ENCODE results near the gene PSMD1.
A peak's percentile ranks its signal among the peaks of the same experiment; 100 is the strongest.
"Not testable (repeated sequence)": the region's sequence is repeated elsewhere in the genome, so short reads cannot be mapped to it uniquely, and the experiment has no call there.

PSMD1 gene

DNA sequence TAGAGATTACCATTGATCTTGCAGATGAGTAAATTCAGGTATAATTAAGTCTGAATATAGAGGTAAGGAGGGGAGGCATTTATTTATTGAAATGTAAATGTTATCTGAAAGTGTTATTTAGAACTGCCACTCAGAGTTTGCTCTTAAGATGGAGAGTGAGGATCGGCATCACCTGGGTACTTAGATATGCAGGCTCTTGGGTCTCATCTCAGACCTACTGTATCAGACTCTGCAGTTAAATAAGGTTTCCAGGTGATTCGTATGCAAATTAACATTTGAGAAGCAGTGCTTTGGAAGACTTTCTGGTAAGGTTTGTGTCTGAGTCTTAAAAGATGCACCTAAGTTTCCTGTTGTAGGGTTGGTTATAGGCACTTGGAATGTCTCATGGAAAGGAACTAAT lies 59.0 kb downstream of the PSMD1 start:
- DNase-seq (ENCODE audit: low spot score) = no peak

DNA sequence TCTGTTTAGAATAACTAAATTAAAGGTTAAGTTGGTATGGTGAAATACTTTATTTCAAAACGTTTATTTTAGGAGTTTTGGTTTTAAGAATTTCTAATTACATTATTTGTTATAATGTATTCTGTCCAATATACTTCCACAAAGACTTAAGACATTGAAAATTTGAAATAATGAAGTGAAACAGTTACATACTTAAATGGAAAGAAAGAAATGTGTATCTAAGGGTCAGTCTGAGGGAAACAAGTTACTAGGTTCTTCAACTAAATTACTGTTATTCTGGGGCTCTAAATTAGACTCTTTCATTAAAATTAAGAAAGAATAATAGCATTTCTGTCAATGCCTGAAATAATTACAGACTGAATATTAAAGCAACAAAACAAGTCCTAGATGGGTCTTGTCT lies 60.5 kb downstream of the PSMD1 start:
- DNase-seq (ENCODE audit: low spot score) = no peak

DNA sequence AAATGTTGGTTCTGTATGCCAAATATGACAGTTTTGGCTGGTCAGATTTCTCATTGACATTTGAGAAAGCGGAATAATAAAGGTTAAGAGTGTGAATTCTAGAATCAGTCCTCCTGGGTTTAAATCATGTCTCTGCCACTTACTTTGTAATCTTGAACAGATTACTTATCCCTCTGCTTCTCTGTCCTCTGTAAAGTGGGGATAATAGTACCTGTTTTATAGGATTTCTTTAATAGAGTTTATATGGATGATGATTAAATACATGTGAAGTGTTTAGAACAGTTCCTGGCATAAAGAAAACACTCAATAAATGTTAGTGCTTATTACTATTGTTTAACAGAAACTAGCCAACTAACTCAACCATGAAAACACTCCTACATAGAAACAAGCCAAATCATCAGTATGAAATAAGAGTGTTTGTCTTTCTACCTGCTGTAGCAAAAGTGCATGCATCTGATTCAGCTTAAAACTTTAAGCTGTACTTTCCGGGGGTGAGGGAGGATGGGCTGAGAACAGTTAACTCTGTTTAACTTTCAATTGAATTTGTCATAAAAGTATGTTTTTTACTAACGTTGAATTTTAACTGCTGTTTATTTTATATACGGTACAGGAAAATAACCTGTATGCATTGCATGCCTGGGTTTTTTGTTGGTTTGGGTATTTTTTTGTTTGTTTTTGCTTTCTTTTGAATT lies 61.4 kb downstream of the PSMD1 start:
- no peak for DNase-seq (ENCODE audit: low spot score)

DNA sequence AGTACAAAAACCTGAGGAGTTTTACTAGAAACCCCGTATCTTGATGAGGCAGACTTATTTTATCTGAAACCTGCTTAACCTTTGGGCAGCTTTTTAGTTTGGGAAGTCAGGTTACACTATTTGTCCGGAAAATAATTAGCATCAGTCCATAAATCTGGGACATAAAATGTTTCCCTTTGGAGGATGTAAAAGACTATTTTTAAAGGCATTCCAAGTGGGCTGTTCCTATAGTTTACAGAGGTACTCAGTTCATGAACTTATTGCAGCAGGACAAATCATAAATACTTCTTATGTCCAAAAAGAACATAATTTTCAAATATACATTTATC lies 61.9 kb downstream of the PSMD1 start:
- DNase-seq (ENCODE audit: low spot score) = no peak

DNA sequence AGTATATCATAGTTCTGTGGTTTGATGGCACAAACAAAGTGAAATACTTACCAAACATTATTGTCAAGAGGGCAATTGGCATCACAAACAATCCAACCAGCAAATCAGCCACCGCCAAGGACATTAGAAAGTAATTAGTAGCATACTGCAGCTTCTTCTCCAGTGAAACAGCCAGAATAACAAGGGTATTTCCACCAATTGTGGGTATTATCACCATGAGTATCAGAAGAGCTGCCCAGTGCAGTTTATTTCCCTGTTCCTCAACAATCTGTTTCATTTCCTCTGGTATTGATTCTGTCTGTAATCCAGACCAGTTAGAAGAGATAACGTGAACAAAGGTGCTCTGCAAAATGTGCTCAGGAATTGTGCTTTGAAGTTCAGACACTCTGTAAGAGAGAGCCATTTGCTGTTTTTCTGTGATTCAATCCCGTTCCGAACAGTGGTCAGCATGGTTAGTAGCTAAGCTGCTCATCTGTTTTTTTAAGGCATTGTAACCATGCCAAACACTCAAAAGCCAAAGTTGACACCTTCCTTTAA lies 66.8 kb downstream of the PSMD1 start:
- DNase-seq (ENCODE audit: low spot score) = peak; percentile 61

DNA sequence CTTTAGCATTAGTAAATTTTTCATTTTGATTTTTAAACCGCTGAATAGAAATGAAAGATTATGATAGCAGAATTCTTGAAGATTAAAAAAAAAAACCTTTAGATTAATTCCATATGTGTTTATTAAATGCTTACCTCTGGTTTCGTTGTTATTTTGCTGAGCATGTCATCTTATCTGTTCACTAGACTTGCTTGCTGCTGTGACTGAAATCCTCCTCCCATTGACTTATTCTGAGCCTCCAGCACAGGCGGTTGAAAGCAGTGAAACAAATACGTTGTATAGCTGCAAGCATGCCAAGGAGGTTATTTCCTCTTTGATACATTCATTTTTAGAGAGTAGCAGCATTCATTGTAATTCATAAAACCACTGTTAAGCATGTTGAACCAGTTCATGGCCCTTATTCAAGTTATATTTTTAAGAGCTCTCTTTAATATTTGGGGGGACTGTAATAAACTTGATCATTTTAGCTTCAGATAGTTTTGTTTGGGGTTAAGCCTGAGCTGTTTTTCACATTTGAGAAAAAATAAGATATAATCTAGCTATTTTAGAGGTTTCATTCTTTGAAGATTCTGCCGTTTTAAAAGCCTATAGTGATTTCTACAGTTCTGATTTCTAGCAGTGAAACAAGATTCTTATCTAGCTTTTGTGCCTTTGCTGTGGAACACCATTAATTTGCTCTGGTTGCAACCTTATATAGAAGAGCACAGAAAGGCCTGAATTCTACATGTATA lies 68.3 kb downstream of the PSMD1 start, which contains the start of gene HTR2B:
HTR2B (minus strand) TSS at position 205 of the 731 bp plus-strand sequence. CDS start 1,278 bp downstream, outside the sequence.
- peak; percentile 25 for DNase-seq (ENCODE audit: low spot score)

DNA sequence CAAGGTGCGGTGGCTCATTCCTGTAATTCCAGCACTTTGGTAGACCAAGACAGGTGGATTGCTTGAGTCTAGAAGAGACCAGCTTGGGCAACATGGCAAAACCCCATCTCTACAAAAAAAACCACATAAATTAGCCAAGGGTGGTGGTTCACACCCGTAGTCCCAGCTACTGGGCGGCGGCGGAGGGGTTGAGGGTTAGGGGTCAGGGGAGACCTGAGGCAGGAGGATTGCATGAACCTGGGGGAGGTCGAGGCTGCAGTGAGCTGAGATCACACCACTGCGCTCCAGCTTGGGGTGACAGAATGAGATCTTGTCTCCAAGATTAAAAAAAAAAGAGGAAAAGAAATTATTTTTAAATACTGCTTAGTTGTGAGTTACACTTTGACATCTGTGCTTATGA lies 69.5 kb downstream of the PSMD1 start:
- DNase-seq (ENCODE audit: low spot score) = no peak

DNA sequence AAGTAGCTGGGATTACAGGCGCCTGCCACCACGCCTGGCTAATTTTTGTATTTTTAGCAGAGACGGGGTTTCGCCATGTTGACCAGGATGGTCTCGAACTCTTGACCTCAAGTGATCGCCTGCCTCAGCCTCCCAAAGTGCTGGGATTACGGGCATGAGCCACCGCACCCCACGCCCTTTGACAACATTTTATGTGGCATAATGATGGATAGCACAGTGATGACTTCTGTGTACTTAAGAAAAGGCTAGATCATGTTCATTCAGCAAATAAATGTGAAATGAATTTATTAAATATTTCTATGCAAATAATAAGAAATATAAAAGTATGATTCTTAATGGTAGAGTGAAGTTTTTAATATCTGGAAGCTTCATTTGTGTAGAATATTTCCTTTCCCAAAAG lies 70.8 kb downstream of the PSMD1 start:
- DNase-seq (ENCODE audit: low spot score) = no peak

DNA sequence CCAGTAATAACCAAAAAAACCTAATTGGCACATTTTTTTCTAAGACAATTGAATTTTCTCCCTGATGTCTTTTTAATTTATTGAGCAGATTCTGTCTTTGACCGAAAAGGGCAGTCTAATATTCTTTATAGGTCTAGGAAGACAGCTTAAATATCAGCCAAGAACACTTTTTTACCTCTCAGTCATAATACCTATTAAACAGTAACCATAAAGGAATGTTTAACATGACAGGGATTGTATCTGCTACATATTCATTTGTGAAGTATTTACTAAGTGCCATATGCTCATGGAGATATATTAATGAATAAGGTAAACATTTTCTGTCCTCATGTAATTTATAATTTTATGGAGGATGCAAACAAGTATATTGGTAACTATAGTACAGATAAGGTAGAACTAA lies 71.3 kb downstream of the PSMD1 start:
- no peak for DNase-seq (ENCODE audit: low spot score)

DNA sequence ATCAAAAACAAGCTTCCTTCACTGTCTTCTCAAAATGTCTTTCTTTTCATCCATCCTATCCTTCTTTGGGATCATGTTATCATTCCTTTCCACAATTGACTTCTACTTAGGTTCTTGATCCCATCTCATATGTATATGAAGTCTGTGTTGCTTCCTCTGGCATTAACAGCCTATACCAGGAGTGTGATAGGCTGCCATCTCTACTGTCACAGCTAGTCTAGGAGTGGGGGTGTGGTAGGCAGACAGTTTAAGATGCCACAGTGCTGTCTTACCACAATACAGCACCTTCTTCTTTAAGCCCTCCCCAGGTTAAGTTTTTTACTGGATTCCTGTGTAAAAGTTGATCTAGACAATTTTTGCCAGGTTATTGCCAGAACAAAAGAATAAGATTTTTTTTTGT lies 71.9 kb downstream of the PSMD1 start:
- DNase-seq (ENCODE audit: low spot score) = no peak

DNA sequence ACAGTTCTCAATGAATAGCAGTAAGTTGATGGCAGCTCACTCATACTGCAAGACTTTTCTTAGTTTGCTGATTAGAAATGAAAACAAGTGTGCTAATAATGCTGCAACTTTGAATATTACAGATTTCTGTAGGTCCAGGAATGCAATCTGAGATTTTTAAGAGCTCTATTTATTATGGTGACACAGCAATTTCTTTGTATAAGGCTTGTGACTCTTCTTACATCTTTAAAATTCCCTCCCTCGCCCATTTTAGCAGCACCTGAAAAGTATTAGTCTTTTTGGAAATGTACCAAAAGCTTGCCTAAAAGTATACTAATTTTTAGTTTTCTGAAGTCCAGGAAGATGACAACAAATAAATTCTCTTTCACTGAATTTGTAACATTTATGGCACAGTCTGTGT lies 72.5 kb downstream of the PSMD1 start:
- DNase-seq (ENCODE audit: low spot score) = no peak

DNA sequence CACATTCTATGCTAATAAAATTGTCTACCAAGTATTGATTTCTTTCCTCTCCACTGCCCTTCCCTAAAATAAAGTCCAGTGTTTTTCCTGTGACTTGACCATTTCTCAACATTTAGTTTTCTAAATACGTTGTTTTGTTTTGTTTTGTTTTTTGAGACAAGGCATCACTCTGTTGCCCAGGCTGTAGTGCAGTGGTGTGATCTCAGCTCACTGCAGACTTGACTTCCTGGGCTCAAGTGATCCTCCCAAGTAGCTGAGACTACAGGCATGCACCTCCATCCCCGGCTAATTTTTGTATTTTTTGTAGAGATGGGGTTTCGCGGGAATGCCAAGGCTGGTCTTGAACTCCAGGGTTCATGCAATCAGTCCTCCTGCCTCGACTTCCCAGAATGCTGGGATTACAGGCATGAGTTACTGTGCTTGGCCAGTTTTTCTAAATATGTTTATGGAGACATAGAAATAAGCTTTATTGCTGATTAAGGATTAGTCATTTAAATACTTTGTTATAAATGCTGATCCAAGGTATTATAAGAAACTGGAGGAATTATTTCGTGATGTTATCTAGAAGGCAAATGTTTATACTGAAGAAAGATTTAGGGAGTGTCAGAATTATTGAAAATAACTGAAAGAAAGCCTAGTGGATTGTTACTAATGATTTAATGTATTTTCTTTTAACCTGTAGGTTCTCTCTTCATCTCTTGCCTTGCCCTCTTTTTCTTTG lies 73.8 kb downstream of the PSMD1 start:
- no peak for DNase-seq (ENCODE audit: low spot score)

DNA sequence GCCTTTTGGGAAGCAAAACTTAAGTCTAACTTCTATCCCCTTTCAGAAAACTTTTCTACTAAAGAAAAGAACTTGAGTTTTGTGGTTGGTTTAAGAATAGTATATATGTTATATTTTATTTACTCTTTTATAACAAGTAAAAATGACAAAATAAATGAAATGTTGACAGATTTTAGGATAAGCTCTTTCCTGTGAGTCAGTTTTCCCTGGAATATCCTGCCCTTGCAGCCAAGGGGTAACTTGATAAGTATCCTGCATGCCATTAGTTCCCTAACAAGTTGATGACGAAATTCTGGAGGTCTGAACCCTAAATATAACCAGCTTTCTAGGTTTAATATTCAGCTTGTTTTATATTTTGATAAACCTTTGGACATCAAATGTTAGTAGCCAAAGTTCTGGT lies 75.5 kb downstream of the PSMD1 start:
- no peak for DNase-seq (ENCODE audit: low spot score)

DNA sequence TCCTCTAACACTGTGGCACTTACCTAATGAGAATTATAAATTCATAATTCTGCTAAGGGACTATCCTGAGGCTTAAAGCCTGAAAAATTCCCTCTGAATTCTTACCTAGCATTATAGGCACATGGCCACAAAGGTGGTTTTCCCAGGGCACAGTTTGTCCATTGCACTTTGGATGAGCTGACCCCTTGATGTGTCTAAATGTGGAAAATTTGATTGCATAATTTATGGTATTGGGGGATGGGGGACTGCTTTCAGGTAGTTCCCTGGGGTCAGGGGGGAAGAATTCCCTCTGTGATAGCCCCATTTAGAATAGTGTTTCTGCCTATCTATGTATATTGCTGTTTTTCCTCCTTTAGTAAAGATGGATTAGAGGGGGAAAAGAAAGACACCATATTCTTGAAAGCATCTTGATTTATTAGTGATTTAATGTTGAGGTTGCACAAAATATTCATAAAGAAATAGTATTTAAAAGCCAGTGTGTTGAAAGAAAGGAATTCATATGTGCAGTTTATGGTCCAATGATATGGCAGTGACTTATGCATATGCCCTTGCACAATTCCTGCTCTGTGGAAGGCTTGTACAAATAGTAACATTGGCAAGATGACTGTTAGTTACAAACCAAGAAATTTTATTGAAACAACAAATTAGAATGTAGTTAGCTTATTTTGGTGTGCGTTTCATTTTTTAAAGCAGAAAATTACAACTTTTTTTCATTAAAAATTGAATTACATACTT lies 76.9 kb downstream of the PSMD1 start:
- DNase-seq (ENCODE audit: low spot score) = no peak

DNA sequence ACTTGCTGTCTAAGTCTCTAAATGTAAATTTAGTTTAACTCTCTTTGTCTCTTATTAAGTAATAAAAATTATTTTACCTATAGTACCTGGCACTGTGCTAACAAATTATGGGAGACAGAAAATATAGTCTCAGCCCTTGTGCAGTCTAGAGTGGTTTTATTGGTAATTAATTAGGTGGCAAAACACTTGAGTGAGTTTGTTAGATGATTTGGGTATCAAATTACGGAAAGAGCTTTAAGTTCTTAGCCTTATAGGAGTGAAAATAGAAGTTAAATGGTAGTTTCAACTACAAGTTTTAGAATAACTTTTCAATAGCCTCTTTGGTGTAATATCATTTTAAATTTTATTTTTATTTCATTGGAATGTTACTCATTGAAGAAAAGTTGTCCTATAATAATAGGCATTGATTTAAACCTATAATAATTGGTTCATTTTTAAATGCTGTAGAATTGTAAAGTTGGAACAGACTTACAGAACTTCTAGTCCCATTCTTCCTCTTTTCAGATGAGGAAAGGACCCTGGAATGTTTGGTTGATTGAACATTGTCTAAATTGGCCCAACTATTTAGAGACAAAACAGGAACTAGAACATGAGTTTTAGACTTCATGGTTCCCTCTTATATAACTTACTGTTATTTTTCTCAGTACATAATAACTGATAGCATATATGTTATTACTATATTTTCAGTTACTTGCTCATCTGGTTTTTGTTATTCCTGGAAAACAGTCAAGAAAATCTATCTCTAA lies 78.4 kb downstream of the PSMD1 start:
- no peak for DNase-seq (ENCODE audit: low spot score)

DNA sequence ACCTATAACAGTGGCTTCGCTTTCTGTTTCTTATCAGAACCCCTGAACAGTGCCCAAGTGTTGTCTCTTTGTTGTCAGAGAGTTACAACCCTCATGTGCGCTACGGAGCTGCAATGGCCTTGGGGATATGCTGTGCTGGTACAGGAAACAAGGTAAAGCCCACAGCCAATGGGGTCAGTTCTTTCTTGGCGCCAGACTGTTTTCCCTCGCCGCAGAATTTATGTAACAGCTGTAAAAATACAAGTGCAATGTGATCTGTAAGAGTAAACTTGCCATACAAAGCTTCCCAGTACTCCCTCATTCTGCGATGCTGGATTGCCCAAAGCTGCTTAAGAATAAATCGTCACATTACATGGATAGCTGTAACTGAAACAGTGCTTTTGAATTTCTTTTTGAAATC lies 82.0 kb downstream of the PSMD1 start:
- DNase-seq (ENCODE audit: low spot score) = no peak

DNA sequence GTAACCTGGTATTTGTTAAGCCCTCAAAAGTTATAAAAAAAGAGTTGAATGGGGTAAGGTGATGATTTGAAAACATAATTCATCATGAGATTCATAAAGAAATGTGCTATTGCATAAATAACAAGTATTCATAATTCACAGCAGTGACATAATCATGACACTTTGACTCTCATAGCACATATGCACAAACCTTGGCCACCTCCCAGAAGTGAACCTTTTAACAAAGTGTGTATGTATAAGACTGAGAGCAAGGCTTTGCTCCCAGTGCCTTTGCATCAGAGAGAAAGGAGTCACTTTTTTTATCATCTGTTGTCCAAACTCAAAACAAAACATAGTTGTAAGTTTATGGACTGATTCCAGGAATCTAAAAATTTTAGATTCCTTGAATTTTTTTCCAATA lies 83.1 kb downstream of the PSMD1 start:
- DNase-seq (ENCODE audit: low spot score) = no peak

DNA sequence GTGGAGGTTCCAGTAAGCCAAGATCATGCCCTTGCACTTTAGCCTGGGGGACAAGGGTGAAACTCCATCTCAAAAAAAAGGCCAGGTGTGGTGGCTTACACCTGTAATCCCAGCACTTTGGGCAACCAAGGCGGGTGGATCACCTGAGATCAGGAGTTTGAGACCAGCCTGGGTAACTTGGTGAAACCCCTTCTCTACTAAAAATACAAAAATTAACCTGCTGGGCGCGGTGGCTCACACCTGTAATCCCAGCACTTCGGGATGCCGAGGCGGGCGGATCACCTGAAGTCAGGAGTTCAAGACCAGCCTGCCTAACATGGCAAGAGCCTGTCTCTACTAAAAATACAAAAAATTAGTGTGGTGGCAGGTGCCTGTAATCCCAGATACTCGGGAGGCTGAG lies 84.1 kb downstream of the PSMD1 start:
- DNase-seq (ENCODE audit: low spot score) = not testable (repeated sequence)

DNA sequence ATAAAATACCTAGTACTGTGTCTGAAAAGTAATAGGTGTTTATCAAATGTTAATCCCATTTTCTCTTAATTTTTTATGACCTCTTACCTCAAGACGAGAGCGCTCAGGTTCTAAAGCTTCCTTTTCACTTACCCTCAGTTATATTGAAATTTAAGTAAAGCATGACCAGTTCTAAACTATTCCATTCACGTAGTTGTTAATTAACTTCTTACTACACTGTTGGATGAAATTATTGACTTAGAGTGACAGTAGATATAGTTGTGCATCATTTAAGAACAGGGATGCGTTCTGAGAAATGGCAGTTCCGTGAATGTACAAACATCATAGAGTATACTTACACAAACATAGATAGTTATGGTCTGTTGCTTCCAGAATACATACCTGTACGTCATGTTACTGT lies 88.2 kb downstream of the PSMD1 start:
- no peak for DNase-seq (ENCODE audit: low spot score)

DNA sequence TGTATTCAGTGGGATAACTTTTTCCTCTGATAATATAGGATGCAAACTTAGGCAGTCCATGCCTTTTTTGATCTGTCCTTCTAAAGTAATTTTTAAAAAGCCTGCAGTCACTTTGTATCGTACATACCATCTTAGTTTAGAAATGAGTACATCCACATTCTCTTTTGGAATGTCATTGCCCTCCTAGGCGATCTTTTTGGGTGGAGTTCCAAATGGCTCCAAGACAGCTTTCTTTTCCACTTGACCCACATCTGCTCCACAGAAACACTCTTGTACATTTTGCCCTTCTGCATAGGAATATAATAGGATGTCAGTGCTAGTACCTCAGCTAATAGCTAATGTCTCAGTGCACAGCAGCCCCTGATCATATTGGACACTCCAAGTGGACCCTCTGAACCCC lies 90.0 kb downstream of the PSMD1 start:
- DNase-seq (ENCODE audit: low spot score) = no peak

All from SK-N-DZ (cell line).